Measurements from ENCODE around the gene CPVL. TPM values are rescaled to one million over a fixed set of nuclear protein-coding genes. Genes with fewer than 3 reads are reported as not detected.
A peak's percentile ranks its signal among the peaks of the same experiment; 100 is the strongest.
"Not testable (repeated sequence)": the region's sequence is repeated elsewhere in the genome, so short reads cannot be mapped to it uniquely, and the experiment has no call there.

The CPVL gene
- total RNA-seq, 4 donors from 2014 or later: 25.1 to 58.6 (median 38.6) TPM

DNA sequence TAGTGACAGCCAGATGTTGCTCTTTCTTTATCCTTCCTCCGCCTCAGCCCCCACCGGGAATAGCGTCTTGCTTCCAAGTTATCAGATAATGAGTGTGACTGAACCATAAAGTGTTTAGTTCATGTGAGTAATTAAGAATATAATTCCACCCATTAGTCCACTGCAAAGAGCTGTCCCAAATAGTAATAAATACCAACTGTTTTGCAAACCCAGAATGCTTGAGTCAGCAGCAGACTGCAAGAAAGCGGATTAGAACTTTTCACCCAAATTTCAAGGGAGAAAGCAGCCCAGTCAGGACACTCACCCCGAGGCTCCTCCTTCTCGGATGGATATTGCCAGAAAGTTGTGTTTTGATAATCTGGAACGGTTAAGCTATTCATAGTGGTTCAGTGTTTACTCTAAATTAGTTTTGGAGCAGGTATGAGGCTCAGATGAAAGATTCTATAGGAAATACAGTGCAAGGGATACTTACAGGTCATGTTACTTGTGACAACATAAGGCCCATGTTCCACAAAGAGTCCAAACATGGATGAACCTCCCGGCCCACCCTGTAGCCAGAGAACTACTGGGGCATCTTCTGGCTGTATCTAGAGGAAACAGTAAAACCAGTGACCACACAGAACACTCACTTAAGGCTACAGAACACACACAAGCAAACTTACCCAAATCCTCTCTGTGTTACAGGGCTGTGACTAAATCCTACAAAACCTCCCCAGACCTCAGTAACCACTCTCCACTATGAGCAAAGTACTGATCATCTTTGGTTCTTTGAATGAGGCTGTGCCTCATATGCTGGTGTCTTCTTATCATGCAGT is 50.5 kb downstream of the CPVL start:
- TF ChIP-seq, protein P1, sequence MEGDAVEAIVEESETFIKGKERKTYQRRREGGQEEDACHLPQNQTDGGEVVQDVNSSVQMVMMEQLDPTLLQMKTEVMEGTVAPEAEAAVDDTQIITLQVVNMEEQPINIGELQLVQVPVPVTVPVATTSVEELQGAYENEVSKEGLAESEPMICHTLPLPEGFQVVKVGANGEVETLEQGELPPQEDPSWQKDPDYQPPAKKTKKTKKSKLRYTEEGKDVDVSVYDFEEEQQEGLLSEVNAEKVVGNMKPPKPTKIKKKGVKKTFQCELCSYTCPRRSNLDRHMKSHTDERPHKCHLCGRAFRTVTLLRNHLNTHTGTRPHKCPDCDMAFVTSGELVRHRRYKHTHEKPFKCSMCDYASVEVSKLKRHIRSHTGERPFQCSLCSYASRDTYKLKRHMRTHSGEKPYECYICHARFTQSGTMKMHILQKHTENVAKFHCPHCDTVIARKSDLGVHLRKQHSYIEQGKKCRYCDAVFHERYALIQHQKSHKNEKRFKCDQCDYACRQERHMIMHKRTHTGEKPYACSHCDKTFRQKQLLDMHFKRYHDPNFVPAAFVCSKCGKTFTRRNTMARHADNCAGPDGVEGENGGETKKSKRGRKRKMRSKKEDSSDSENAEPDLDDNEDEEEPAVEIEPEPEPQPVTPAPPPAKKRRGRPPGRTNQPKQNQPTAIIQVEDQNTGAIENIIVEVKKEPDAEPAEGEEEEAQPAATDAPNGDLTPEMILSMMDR (IDR thresholded peaks at IDR 0.05): no peak
- no peak for ATAC-seq (ENCODE audit: low FRiP score)
- no peak for DNase-seq (ENCODE audit: low spot score)

DNA sequence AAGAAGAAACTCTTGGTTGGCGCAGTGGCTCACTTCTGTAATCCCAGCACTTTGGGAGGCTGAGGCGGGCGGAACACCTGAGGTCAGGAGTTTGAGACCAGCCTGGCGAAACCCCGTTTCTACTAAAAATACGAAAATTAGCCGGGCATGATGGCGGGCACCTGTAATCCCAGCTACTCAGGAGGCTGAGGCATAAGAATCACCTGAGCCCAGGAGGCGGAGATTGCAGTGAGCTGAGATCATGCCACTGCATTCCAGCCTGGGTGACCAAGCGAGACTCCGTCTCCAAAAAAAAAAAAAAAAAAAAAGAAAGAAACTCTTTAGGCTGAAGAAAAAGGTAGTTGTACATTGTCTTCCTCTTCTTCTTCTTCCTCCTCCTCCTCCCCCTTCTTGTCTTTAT is 53.2 kb downstream of the CPVL start:
- not testable (repeated sequence) for DNase-seq (ENCODE audit: low spot score); ATAC-seq (ENCODE audit: low FRiP score)

DNA sequence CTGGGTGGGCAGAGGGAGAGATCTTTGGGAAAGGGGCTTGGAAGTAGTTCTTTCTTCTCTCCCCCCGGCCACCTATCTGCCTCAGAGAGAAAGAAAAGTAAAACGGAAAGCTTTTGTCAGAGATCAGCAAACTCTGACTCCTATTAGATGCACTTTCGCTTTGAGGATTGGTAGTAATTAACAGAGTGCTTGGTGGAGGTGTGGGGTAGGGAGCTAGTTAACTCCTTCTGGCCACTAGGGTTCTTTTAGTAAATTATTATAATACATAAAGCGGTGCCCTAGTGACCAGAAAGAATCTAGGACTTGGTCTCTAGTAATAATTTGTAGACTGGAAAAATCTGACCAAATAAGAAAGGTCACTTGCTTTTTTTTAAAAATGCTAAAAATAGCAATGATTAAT is 54.6 kb downstream of the CPVL start:
- ATAC-seq (ENCODE audit: low FRiP score) (peak; percentile 55), DNase-seq (ENCODE audit: low spot score) (no peak)
- TF ChIP-seq, protein P1 (IDR thresholded peaks at IDR 0.05): no peak

DNA sequence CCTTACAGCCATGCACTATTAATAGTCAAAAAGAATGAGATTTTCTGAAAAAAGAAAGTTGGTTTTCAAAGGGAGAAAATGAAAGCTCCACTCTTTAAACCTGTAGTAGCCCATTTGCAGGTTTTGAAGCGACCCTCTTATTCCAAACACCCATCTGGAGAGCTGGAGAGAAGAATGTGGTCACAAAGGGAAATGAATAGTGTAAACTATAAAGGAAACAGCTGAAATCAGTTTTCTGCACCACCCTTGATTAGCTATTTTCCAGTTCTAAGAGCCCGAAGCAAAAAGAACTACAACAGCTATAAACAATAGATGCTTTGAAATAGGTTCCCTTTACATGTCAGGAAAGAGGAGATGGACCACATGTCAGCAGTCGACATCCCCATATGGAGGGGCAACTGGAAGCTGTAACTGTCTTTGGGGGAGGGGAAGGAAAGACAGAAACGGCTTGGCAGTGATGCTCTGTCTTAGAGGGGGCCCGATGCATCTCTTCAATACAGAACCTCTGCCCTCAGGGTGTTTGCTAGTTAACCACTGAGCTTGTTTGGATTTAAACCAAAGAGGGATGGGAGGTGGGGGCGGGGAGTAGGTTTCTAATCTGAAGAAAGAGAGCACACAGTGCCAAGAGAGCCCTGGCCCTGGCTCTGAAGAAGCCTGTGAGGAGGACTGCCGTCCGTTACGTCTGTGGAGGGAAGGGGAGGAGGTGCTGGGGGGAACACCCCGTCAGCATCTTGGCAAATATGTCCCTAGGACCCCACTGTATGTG is 55.3 kb downstream of the CPVL start:
- TF ChIP-seq, protein P1 (IDR thresholded peaks at IDR 0.05): no peak
- DNase-seq (ENCODE audit: low spot score) (no peak), ATAC-seq (ENCODE audit: low FRiP score) (peak; percentile 34)

DNA sequence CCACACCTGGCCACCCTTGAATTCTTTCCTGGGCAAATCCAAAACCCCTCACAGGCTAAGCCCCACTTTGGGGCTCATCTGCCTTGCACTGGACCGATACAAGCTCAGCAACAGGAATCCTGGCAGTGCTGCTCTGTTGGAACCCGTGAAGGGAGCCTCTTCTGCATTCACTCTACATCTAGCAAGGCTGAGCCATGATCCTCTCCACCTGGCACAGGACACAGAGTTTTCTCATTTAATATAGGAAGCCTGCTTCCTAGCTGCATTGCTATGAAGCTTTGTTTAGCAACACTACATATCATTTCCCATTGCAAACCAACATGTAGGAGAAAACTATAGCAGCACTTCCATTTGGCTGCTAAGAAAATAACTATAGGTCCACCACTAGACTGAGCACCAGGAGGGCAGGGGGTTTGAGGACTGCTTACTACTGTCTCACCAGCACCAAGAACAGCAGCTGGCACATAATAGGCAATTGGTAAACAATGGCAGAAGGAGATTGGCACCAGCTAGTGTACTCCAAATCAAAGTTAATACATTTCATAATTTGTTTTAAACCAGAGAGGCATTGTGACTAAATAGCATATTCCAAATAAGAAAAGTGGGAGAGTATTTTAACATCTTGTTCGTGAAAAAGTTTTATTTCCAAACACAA is 56.1 kb downstream of the CPVL start:
- no peak for ATAC-seq (ENCODE audit: low FRiP score)
- TF ChIP-seq, protein P1 (IDR thresholded peaks at IDR 0.05): no peak

DNA sequence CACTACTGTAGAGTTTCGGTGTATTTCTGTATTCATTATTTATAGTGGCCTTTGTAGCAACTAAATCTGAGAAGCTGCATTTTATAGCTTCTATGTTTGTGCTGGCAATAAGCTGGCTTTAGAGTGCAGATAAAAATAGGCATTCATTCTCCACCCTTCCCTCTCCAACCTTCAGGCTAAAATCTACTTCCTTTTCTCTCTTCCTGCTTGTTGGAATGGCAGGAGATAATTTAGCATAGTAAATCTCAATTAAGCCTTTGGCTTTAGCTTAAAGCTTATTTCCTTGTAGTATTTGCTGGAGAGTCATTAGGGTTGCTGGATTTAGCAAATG is 58.5 kb downstream of the CPVL start:
- TF ChIP-seq, protein P1 (IDR thresholded peaks at IDR 0.05): no peak
- no peak for DNase-seq (ENCODE audit: low spot score)
- no peak for ATAC-seq (ENCODE audit: low FRiP score)

More for the DNA sequence above, 56.1 kb downstream of the CPVL start:
- no peak for DNase-seq (ENCODE audit: low spot score)

DNA sequence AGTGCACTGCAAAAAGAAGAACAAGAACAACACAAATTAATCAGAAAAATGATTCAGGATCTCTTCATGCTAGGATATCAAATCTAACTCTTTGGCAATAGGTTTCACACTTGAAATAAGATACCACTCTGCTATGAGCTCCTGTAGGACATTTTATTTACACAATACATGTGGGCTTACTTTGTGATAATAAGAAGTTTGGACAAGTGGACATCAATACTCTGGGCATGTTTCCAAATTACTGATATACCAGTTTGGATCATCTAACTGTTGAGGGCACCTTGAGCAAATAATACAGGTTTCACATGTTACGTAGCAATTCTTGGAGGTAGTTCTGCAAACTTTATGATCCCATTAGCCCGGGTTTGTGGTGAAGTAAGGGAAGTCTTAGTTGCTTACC is 59.8 kb downstream of the CPVL start:
- TF ChIP-seq, protein P1 (IDR thresholded peaks at IDR 0.05): no peak
- no peak for DNase-seq (ENCODE audit: low spot score)

More for the DNA sequence above, 59.8 kb downstream of the CPVL start:
- no peak for ATAC-seq (ENCODE audit: low FRiP score)
